GM19043 (cell line): ENCODE data around the gene PF4V1.
"Not testable (repeated sequence)": the region's sequence is repeated elsewhere in the genome, so short reads cannot be mapped to it uniquely, and the experiment has no call there.

ENCODE experiments used
- ATAC-seq: cut with Tn5 transposase; IDR thresholded peaks from one replicate; pipeline ENCODE4 v1.9.1; 2021; ENCODE audit warnings: low read depth; ENCODE audit not compliant: unreplicated experiment

The PF4V1 gene

DNA sequence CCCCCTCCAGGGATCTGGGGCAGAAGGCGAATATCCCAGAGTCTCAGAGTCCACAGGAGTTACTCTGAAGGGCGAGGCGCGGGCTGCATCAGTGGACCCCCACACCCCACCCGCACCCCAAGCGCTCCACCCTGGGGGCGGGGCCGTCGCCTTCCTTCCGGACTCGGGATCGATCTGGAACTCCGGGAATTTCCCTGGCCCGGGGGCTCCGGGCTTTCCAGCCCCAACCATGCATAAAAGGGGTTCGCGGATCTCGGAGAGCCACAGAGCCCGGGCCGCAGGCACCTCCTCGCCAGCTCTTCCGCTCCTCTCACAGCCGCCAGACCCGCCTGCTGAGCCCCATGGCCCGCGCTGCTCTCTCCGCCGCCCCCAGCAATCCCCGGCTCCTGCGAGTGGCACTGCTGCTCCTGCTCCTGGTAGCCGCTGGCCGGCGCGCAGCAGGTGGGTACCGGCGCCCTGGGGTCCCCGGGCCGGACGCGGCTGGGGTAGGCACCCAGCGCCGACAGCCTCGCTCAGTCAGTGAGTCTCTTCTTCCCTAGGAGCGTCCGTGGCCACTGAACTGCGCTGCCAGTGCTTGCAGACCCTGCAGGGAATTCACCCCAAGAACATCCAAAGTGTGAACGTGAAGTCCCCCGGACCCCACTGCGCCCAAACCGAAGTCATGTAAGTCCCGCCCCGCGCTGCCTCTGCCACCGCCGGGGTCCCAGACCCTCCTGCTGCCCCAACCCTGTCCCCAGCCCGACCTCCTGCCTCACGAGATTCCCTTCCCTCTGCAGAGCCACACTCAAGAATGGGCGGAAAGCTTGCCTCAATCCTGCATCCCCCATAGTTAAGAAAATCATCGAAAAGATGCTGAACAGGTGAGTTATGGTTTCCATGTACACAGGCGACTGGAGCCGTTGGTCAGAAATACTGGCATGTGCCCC, 16.3 kb downstream of the PF4V1 start, which contains the start of gene CXCL1:
CXCL1 (plus strand) TSS at position 264 of the 926 bp plus-strand sequence; CDS start at position 342, 78 bp downstream.
- no peak for ATAC-seq

DNA sequence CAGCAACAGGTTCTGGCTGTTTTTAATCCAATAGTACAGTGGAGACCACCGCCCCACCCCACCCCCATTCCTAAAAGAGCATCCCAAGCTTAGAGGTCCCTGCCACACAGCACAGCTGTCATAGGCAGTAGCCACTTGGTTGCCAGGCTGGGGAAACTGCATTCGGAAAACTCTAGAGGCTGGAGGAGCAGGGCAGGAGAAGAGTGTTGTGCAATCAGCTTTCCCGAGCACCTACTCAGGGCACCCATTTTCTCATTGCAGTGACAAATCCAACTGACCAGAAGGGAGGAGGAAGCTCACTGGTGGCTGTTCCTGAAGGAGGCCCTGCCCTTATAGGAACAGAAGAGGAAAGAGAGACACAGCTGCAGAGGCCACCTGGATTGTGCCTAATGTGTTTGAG, 17.2 kb downstream of the PF4V1 start:
- no peak for ATAC-seq

DNA sequence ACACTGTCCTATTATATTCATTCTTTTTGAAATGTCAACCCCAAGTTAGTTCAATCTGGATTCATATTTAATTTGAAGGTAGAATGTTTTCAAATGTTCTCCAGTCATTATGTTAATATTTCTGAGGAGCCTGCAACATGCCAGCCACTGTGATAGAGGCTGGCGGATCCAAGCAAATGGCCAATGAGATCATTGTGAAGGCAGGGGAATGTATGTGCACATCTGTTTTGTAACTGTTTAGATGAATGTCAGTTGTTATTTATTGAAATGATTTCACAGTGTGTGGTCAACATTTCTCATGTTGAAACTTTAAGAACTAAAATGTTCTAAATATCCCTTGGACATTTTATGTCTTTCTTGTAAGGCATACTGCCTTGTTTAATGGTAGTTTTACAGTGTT, 17.7 kb downstream of the PF4V1 start:
- ATAC-seq: no peak

GRCh38 chr4:73871511-73872310, 18.6 kb downstream of the PF4V1 start:
- no peak for ATAC-seq

- no peak for ATAC-seq
These were observed 19.4 kb downstream of the PF4V1 start for GRCh38 chr4:73872316-73873108.

DNA sequence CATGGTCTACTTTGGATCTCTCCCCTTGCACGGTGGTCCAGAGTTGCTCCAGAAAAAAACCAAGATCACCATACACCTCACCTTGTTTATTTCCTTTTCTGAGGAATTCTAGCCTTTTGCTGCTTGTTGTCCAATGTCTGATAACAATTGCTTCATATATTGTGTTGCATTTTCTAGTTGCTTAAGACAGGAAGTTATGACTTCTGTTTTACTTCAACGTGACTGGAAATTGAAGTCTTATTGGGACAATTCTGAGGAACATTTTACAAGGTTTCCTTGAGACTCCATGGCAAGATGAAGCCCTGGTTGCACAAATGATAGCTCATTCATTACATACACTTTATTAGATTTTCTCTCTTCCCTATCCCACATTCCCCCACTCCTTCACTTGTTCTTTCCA, 21.3 kb downstream of the PF4V1 start:
- no peak for ATAC-seq

DNA sequence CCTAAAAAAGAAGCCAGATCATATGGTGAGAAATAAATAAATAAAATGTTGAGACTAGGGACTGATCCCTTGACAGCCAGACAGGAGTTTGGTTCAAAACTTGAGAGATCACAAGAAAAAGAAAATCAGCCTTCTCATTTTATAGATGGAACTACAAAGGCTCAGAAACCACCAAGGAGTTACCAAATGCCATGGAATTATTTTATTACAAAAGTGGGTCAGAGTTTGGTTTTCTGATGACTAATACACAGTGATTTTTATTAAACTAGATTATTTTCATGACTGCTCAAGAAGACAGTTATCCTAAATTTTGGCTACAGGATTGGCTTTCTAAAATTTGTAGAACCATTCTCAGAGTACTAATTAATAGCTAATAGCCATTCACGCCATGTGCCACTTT, 22.3 kb downstream of the PF4V1 start:
- ATAC-seq: no peak

GRCh38 chr4:73883306-73883705, 30.2 kb downstream of the PF4V1 start:
- no peak for ATAC-seq

DNA sequence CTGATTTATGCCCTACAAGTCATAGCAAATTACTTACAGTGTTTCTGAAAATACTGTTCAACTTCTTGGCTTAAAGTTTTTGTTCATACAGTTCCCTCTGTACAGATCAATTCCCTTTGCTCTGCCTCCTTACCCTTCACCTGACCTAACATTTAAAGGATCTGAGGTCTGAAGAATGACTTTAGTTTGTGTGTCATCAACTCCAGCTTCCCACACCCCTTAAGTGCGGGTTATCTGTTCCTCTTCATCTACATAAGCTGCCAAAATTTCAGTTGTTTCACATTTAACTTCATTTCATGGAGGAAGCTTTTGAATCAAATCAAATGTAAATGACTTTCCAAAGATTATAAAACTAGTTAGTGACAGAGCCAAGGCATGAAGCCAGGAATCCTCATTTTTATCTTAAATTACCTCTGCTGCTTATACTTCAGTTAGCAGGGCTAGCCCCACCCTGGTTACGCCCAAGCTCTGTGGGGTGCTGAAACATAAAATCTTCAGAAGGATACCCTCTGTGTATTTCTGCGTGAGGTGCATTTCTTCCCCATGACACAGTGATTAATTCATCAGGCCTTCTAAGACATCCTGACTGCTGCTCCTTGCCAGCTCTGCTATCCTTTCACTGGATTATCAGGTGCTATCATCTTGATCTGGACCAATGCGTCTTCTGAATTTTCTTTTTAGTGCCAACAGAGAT, 32.6 kb downstream of the PF4V1 start:
- ATAC-seq: no peak

- ATAC-seq: no peak
These were observed 38.2 kb downstream of the PF4V1 start for GRCh38 chr4:73891326-73891725.

GRCh38 chr4:73891739-73892405, 38.8 kb downstream of the PF4V1 start:
- no peak for ATAC-seq

DNA sequence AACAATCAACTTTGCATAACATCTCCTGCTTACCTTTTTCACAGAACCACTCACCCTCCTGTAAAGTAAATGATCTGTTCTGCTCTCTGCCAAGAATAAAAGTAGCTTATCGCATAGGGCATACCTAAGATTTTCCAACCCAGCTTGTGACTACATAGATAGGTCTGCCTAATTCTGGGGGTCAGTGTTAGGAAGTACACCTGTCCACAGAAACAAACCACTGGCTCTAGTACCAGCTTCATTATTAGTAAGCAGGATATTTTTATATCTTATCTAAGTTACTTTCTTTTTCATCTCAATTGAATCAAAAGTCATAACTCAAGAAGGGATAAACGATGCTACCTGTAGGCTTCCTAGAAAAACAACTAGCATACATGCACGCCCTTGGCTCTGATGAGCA, 39.9 kb downstream of the PF4V1 start:
- ATAC-seq: no peak

DNA sequence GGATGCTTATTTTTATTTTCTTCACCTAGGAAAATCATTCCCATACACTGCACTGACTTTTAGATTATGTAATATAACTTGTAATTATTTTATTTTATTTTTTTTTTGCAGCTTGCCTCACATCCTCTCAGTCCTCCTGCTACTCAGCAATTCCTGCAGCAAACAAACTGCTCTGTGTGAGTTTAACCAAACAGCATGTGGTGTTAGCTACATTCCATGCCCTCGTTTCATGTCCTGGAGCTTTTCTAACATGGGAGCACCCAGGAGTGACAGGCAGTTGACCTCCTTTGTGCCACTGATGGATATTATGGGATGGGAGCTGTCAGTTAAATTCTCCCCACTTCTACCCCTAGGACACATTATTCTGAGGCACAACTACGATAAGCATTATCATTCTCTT, 40.9 kb downstream of the PF4V1 start:
- no peak for ATAC-seq

DNA sequence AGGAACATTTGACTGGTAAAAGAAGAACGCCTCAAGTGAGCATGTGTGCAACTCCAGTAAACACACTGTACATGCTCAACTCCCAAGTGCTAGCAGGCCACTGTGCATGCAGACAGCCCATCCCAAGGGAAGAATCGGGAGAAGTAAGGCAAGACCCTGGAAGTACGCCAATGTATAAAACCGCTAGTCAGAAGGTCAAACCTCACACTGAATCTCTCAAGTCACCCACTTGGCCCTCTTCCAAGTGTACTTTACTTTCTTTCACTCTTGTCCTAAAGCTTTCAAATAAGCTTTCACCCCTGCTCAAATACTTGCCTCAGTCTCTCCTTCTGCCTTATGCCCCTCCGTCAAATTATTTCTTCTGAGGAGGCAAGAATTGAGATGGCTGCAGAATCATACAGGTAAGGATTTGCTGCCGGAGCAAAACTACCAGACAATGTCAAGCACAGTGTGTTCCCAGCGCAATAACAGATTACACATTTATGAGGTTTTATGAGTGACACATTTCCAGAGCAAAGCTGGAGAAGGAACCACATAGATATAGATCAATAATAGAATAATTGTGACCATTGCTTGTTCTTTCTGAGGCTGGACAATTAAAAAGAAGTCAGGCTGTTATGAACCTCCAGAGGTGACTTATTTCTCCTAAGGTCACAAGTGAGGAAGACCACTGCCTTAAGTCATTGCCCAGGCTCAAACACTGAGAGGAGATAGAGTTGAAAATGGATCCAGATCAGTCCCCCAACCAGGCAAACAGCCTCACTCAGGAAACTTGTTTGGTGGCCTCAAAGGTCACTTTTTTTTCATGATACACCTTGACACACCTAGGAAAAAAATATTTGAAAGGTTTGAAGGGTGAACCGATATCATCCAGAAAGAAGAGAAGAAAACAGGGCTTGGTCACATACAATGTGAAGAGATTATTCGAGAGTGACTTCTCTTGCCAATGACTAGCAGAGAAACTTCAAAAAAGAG, 42.4 kb downstream of the PF4V1 start:
- ATAC-seq: no peak

- ATAC-seq: no peak
These were observed 43.3 kb downstream of the PF4V1 start for GRCh38 chr4:73896416-73896815.

GRCh38 chr4:73897380-73898136, 44.5 kb downstream of the PF4V1 start:
- no peak for ATAC-seq

GRCh38 chr4:73899338-73899737, 46.2 kb downstream of the PF4V1 start:
- ATAC-seq: not testable (repeated sequence)

GRCh38 chr4:73901031-73901430, 47.9 kb downstream of the PF4V1 start:
- ATAC-seq: no peak
